Measurements from ENCODE around the gene ZBTB47. TPM values are rescaled to one million over a fixed set of nuclear protein-coding genes. Genes with fewer than 3 reads are reported as not detected.

The ZBTB47 gene
- total and polyA plus RNA-seq, 8 donors = 10.1 to 40.3 (median 23.4) TPM

DNA sequence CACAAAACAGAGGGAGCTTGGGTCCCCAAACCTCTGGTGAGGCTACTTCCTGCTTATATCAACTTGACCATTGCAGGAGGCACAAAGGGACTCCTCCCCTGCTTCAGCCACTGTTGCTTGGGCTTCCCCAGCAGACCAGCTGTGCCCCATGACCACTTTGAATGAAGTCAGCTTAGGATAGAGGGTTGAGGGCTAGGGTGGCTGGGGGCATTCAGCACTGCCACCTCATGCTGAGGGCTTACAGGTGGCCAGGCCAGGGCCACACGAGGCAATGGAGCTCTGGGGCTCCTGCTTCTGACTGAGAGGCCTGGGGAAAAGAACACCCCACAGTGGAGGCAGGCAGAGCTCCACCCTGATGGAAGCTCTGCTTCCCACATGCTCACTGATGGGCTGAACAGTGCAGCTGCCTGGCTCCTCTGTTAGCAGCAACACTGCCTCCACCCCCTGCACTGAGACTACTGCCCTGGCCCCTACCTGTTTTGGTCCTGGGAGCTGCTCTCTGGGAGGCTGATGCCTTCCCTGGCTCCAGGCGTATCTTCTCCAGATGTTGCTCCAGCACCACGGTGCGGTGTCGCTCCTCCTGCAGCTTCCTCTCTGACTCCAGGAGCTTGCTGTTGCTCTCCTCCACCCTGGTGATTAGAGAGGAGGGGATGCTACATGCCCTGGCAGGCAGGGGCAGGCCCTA, 59.3 kb downstream of the ZBTB47 start:
- Histone ChIP-seq H3K27me3 (no peaks in the 10 kb centered on the region), H3K4me1 (no peaks in the 10 kb centered on the region), H3K27ac (no peak overlapping the region), H3K4me3 (no peak overlapping the region), H3K36me3 (no peaks in the 10 kb centered on the region), H3K9me3 (no peaks in the 10 kb centered on the region)
- 75 to 93% (median 79%) methylated on average over 3 to 5 of the region's 5 CpGs for WGBS, 5 donors
- no peak for DNase-seq
- intact Hi-C loops (cut with DNase I; ENCODE audit: low total_unique reads) = no loop called here
- no peak for TF ChIP-seq EP300 (IDR thresholded peaks at IDR 0.05)
- no peak for TF ChIP-seq POLR2A (IDR thresholded peaks at IDR 0.05)
- no peak for TF ChIP-seq POLR2AphosphoS5 (IDR thresholded peaks at IDR 0.05)
- TF ChIP-seq, protein P1, sequence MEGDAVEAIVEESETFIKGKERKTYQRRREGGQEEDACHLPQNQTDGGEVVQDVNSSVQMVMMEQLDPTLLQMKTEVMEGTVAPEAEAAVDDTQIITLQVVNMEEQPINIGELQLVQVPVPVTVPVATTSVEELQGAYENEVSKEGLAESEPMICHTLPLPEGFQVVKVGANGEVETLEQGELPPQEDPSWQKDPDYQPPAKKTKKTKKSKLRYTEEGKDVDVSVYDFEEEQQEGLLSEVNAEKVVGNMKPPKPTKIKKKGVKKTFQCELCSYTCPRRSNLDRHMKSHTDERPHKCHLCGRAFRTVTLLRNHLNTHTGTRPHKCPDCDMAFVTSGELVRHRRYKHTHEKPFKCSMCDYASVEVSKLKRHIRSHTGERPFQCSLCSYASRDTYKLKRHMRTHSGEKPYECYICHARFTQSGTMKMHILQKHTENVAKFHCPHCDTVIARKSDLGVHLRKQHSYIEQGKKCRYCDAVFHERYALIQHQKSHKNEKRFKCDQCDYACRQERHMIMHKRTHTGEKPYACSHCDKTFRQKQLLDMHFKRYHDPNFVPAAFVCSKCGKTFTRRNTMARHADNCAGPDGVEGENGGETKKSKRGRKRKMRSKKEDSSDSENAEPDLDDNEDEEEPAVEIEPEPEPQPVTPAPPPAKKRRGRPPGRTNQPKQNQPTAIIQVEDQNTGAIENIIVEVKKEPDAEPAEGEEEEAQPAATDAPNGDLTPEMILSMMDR (IDR thresholded peaks at IDR 0.05) = no peak

DNA sequence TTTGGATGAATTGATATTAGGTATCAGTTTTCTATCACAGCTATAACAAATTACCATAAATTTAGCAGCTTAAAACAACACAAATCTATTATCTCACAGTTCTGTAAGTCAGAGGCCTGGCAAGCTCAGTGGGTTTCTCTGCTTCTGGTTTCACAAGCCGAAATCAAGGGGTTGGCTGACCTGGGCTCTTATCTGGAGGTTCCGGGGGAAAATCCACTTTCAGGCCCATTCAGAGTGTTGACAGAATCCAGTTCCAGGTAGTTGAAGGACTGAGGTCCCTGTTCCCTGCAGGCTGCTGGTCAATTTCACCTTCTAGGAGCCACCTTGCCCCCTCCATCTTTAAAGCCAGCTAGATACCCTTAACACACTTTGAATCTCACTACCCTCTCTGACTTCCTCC, 60.2 kb downstream of the ZBTB47 start:
- Histone ChIP-seq H3K4me1 (no peaks in the 10 kb centered on the region), H3K4me3 (no peak overlapping the region), H3K9me3 (no peaks in the 10 kb centered on the region), H3K27me3 (no peaks in the 10 kb centered on the region), H3K27ac (no peak overlapping the region), H3K36me3 (no peaks in the 10 kb centered on the region)
- peak in 1 of 2 donors; percentile 7 for DNase-seq
- intact Hi-C loops (cut with DNase I; ENCODE audit: low total_unique reads) = no loop called here
- WGBS, 5 donors = 41 to 72% (median 56%) methylated on average over 2 of the region's 2 CpGs
- TF ChIP-seq POLR2AphosphoS5 (IDR thresholded peaks at IDR 0.05) (no peak), EP300 (IDR thresholded peaks at IDR 0.05) (no peak), POLR2A (IDR thresholded peaks at IDR 0.05) (no peak)
- TF ChIP-seq, protein P1 (IDR thresholded peaks at IDR 0.05) = no peak

DNA sequence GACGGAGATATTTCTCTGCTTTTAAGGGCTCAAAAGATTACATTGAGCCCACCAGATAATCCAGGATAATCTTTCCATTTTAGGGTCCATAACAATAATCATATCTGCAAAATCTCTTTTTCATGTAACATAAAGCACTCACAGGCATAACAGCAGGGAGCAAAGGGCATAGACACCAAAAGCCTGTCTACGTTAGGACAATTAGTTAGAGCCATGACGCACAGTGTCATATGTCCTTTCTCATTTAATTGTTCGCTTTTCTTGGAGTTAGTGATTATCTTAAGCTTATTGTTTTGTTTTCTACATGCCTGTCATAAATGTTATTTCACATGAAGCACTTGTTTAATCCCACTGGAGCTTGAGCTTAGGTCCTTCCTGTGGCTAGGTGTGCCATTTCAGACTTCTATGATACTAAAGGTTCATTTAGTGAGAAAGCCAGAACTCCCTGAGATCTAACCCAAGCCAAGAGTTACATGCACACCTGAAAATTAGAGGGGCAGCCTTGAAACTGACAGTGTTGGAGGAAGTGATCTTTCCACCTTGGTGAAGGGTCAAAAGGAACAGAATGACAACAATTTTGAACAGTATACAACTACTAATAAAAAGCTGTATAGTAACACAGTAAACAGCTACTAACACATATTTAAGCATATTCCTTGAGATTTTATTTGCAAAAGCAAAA, 60.8 kb downstream of the ZBTB47 start:
- intact Hi-C loops (cut with DNase I; ENCODE audit: low total_unique reads) = no loop called here
- TF ChIP-seq EP300 (IDR thresholded peaks at IDR 0.05) (no peak), POLR2A (IDR thresholded peaks at IDR 0.05) (no peak), POLR2AphosphoS5 (IDR thresholded peaks at IDR 0.05) (no peak)
- TF ChIP-seq, protein P1 (IDR thresholded peaks at IDR 0.05) = no peak
- Histone ChIP-seq H3K9me3 (no peaks in the 10 kb centered on the region), H3K4me3 (no peak overlapping the region), H3K27me3 (no peaks in the 10 kb centered on the region), H3K27ac (no peak overlapping the region), H3K36me3 (no peaks in the 10 kb centered on the region), H3K4me1 (no peaks in the 10 kb centered on the region)
- no peak for DNase-seq
- 67 to 83% (median 78%) methylated on average over 4 of the region's 4 CpGs for WGBS, 5 donors

Other genes starting within 250 kb of the ZBTB47 start
- not detected for gene LYZL4, start 243.1 kb upstream of the ZBTB47 start, total RNA-seq
- not detected for gene LYZL4, start 243.1 kb upstream of the ZBTB47 start, polyA plus RNA-seq
- 100 to 1,000 TPM in 1 of 5 donors, 10 to 100 TPM in 3, 1 to 10 TPM in 1; 9.5 to 170 (median 14.0) TPM for gene VIPR1, start 151.1 kb upstream of the ZBTB47 start, total RNA-seq
- 10 to 100 TPM in 1 of 3 donors, 1 to 10 TPM in 2; 2.2 to 10.0 (median 3.1) TPM for gene VIPR1, start 151.1 kb upstream of the ZBTB47 start, polyA plus RNA-seq
- gene SEC22C, start 71.7 kb upstream of the ZBTB47 start, total RNA-seq = 10 to 100 TPM in 4 of 5 donors, 1 to 10 TPM in 1; 9.8 to 64.3 (median 32.7) TPM
- gene SEC22C, start 71.7 kb upstream of the ZBTB47 start, polyA plus RNA-seq = 10 to 100 TPM; 15.5 to 31.5 (median 26.3) TPM
- 10 to 100 TPM in 4 of 5 donors, 1 to 10 TPM in 1; 8.0 to 34.4 (median 27.7) TPM for gene SS18L2, start 62.8 kb upstream of the ZBTB47 start, total RNA-seq
- gene SS18L2, start 62.8 kb upstream of the ZBTB47 start, polyA plus RNA-seq = 10 to 100 TPM; 31.9 to 59.7 (median 49.6) TPM
- 100 to 1,000 TPM in 4 of 5 donors, 10 to 100 TPM in 1; 76.5 to 488 (median 141) TPM for gene NKTR, start 53.0 kb upstream of the ZBTB47 start, total RNA-seq
- gene NKTR, start 53.0 kb upstream of the ZBTB47 start, polyA plus RNA-seq = 10 to 100 TPM in 1 of 3 donors, 1 to 10 TPM in 2; 3.8 to 20.0 (median 6.4) TPM
- gene KLHL40, start 31.8 kb downstream of the ZBTB47 start, total RNA-seq = under 1 TPM in 1 of 5 donors, not detected in 4; 0.18 TPM
- 1 to 10 TPM in 1 of 3 donors, under 1 TPM in 1, not detected in 1; 0.05 to 2.0 TPM for gene KLHL40, start 31.8 kb downstream of the ZBTB47 start, polyA plus RNA-seq
- not detected for gene HHATL, start 49.1 kb downstream of the ZBTB47 start, total RNA-seq
- gene HHATL, start 49.1 kb downstream of the ZBTB47 start, polyA plus RNA-seq = 1 to 10 TPM in 1 of 3 donors, under 1 TPM in 2; 0.81 to 6.9 (median 0.90) TPM
- 10 to 100 TPM in 2 of 5 donors, 1 to 10 TPM in 1, under 1 TPM in 1, not detected in 1; 0.58 to 31.7 (median 10.0) TPM for gene CCDC13, start 119.6 kb downstream of the ZBTB47 start, total RNA-seq
- 1 to 10 TPM in 1 of 3 donors, under 1 TPM in 2; 0.44 to 2.9 (median 0.53) TPM for gene CCDC13, start 119.6 kb downstream of the ZBTB47 start, polyA plus RNA-seq
- 100 to 1,000 TPM in 2 of 5 donors, 10 to 100 TPM in 3; 62.0 to 313 (median 98.8) TPM for gene HIGD1A, start 150.8 kb downstream of the ZBTB47 start, total RNA-seq
- gene HIGD1A, start 150.8 kb downstream of the ZBTB47 start, polyA plus RNA-seq = 100 to 1,000 TPM; 202 to 413 (median 311) TPM
- 1 to 10 TPM in 1 of 5 donors, under 1 TPM in 1, not detected in 3; 0.72 to 2.4 TPM for gene ACKR2, start 155.7 kb downstream of the ZBTB47 start, total RNA-seq
- under 1 TPM; 0.15 to 0.50 (median 0.30) TPM for gene ACKR2, start 155.7 kb downstream of the ZBTB47 start, polyA plus RNA-seq
- gene CYP8B1, start 222.2 kb downstream of the ZBTB47 start, total RNA-seq = not detected
- gene CYP8B1, start 222.2 kb downstream of the ZBTB47 start, polyA plus RNA-seq = under 1 TPM in 1 of 3 donors, not detected in 2; 0.10 TPM

All from stomach (tissue), 9 donors.